HT-29 (cell line): Measurements from ENCODE around the gene SMOC1. TPM values are rescaled to one million over a fixed set of nuclear protein-coding genes. Genes with fewer than 3 reads are reported as not detected.

Experiments used
- total RNA-seq: library from RNA; depleted of rRNA; stranded (reverse); fragments of >200 nt; shearing (Covaris generic); gene quantifications from 2 replicates; pipeline ENCODE4 v1.2.3, GENCODE V29; 2014; rRNA removed

The SMOC1 gene
- total RNA-seq, 1 experiment from 2014 or later: not detected

Other genes with a start within 250 kb of the SMOC1 start
- 93.3 and 126 TPM in 2 replicates for gene SRSF5, start 112.3 kb upstream of the SMOC1 start, total RNA-seq
- not detected in 2 replicates for gene SLC10A1, start 82.2 kb upstream of the SMOC1 start, total RNA-seq